Mucosa of rectum (tissue), 2 donors: ENCODE results near the gene NIPBL.
"Not testable (repeated sequence)": the region's sequence is repeated elsewhere in the genome, so short reads cannot be mapped to it uniquely, and the experiment has no call there.

Experiments
- H3K27ac ChIP-seq, 2 donors: one replicate each; pipeline ENCODE4 v1.7.0; 2013; ENCODE audit warnings: inconsistent platforms in 2 of 2, low read depth in 2 of 2, low read length in 2 of 2
- H3K27me3 ChIP-seq, 2 donors: one replicate each; pipeline ENCODE4 v1.7.0; 2013; ENCODE audit warnings: low read length in 2 of 2; ENCODE audit not compliant: control insufficient read depth in 2 of 2, insufficient read depth in 2 of 2
- H3K36me3 ChIP-seq, 2 donors: one replicate each; pipeline ENCODE4 v1.7.0; 2013; ENCODE audit warnings: low read length in 2 of 2; ENCODE audit not compliant: control insufficient read depth in 2 of 2, insufficient read depth in 2 of 2
- H3K4me1 ChIP-seq, 2 donors: one replicate each; pipeline ENCODE4 v1.7.0; 2013; ENCODE audit warnings: low read length in 2 of 2, mild to moderate bottlenecking in 1 of 2; ENCODE audit not compliant: control insufficient read depth in 2 of 2, insufficient read depth in 2 of 2
- H3K4me3 ChIP-seq, 2 donors: one replicate each; pipeline ENCODE4 v1.7.0; 2013; ENCODE audit warnings: low read length in 2 of 2
- H3K9ac ChIP-seq, 2 donors: one replicate each; pipeline ENCODE4 v1.7.0; 2013; ENCODE audit warnings: low read length in 2 of 2, low read depth in 1 of 2, mild to moderate bottlenecking in 1 of 2
- H3K9me3 ChIP-seq, 2 donors: one replicate each; pipeline ENCODE4 v1.7.0; 2013; ENCODE audit warnings: low read length in 2 of 2; ENCODE audit not compliant: control insufficient read depth in 2 of 2
- donor health status: healthy.
- donor health status: Normal muscosa, but diverticular disease.

NIPBL gene

GRCh38 chr5:36900283-36900682 is 23.7 kb downstream of the NIPBL start:
- H3K4me1 ChIP-seq: no peaks in the 10 kb centered on the region
- H3K36me3 ChIP-seq: no peaks in the 10 kb centered on the region

GRCh38 chr5:36901077-36901476 is 24.5 kb downstream of the NIPBL start:
- not testable (repeated sequence) for H3K4me1 ChIP-seq, H3K36me3 ChIP-seq, H3K9me3 ChIP-seq, H3K27ac ChIP-seq, H3K4me3 ChIP-seq, H3K27me3 ChIP-seq, H3K9ac ChIP-seq

More at GRCh38 chr5:36900283-36900682, 23.7 kb downstream of the NIPBL start:
- Histone ChIP-seq H3K9ac (no peak overlapping the region), H3K27me3 (no peaks in the 10 kb centered on the region), H3K4me3 (no peak overlapping the region), H3K27ac (no peak overlapping the region), H3K9me3 (no peaks in the 10 kb centered on the region)

- Histone ChIP-seq H3K9me3 (no peaks in the 10 kb centered on the region), H3K36me3 (no peaks in the 10 kb centered on the region), H3K27me3 (no peaks in the 10 kb centered on the region), H3K27ac (no peak overlapping the region), H3K4me1 (no peaks in the 10 kb centered on the region), H3K9ac (no peak overlapping the region), H3K4me3 (no peak overlapping the region)
These were observed 25.3 kb downstream of the NIPBL start for GRCh38 chr5:36901856-36902255.

GRCh38 chr5:36902353-36902752 is 25.8 kb downstream of the NIPBL start:
- Histone ChIP-seq H3K27ac (no peak overlapping the region), H3K4me3 (no peak overlapping the region), H3K27me3 (no peaks in the 10 kb centered on the region), H3K36me3 (no peaks in the 10 kb centered on the region), H3K9ac (no peak overlapping the region), H3K9me3 (no peaks in the 10 kb centered on the region), H3K4me1 (no peaks in the 10 kb centered on the region)

GRCh38 chr5:36904677-36905076 is 28.1 kb downstream of the NIPBL start:
- H3K27ac ChIP-seq: no peak overlapping the region
- no peak overlapping the region for H3K9ac ChIP-seq
- H3K9me3 ChIP-seq: no peaks in the 10 kb centered on the region
- no peak overlapping the region for H3K4me3 ChIP-seq
- H3K36me3 ChIP-seq: no peaks in the 10 kb centered on the region
- H3K4me1 ChIP-seq: peaks cover 0 to 3% of the 10 kb centered on the region in 2 donors
- H3K27me3 ChIP-seq: no peaks in the 10 kb centered on the region

- no peaks in the 10 kb centered on the region for H3K9me3 ChIP-seq
- no peak overlapping the region for H3K9ac ChIP-seq
- no peaks in the 10 kb centered on the region for H3K27me3 ChIP-seq
- H3K4me1 ChIP-seq: peaks cover 0 to 3% of the 10 kb centered on the region in 2 donors
- no peaks in the 10 kb centered on the region for H3K36me3 ChIP-seq
- H3K27ac ChIP-seq: no peak overlapping the region
- no peak overlapping the region for H3K4me3 ChIP-seq
These were observed 32.1 kb downstream of the NIPBL start for GRCh38 chr5:36908544-36909260.

- no peaks in the 10 kb centered on the region for H3K36me3 ChIP-seq
- H3K27me3 ChIP-seq: no peaks in the 10 kb centered on the region
- no peaks in the 10 kb centered on the region for H3K9me3 ChIP-seq
- no peak overlapping the region for H3K4me3 ChIP-seq
- H3K4me1 ChIP-seq: no peaks in the 10 kb centered on the region
- H3K27ac ChIP-seq: no peak overlapping the region
- no peak overlapping the region for H3K9ac ChIP-seq
These were observed 39.1 kb downstream of the NIPBL start for GRCh38 chr5:36915653-36916052.

- not testable (repeated sequence) for H3K9ac ChIP-seq, H3K4me1 ChIP-seq, H3K27me3 ChIP-seq, H3K9me3 ChIP-seq, H3K27ac ChIP-seq, H3K36me3 ChIP-seq, H3K4me3 ChIP-seq
These were observed 40.0 kb downstream of the NIPBL start for GRCh38 chr5:36916614-36917013.

- H3K36me3 ChIP-seq, H3K4me3 ChIP-seq, H3K9me3 ChIP-seq, H3K4me1 ChIP-seq, H3K27ac ChIP-seq, H3K9ac ChIP-seq, H3K27me3 ChIP-seq: not testable (repeated sequence)
These were observed 40.8 kb downstream of the NIPBL start for GRCh38 chr5:36917358-36917757.

GRCh38 chr5:36919238-36919637 is 42.7 kb downstream of the NIPBL start:
- Histone ChIP-seq H3K27ac (no peak overlapping the region), H3K9ac (no peak overlapping the region), H3K27me3 (no peaks in the 10 kb centered on the region), H3K36me3 (no peaks in the 10 kb centered on the region), H3K9me3 (no peaks in the 10 kb centered on the region), H3K4me3 (no peak overlapping the region), H3K4me1 (no peaks in the 10 kb centered on the region)

- Histone ChIP-seq H3K4me3 (no peak overlapping the region), H3K36me3 (no peaks in the 10 kb centered on the region), H3K27me3 (no peaks in the 10 kb centered on the region), H3K27ac (no peak overlapping the region), H3K9me3 (no peaks in the 10 kb centered on the region), H3K4me1 (no peaks in the 10 kb centered on the region), H3K9ac (no peak overlapping the region)
These were observed 43.1 kb downstream of the NIPBL start for GRCh38 chr5:36919650-36920049.
